Lung (tissue), 12 donors: Measurements from ENCODE around the gene FCRLB. TPM values are rescaled to one million over a fixed set of nuclear protein-coding genes. Genes with fewer than 3 reads are reported as not detected.

Experiments used
- ATAC-seq: fragments of 200-7000 bp; cut with Tn5 transposase; one replicate; pipeline ENCODE4 v1.9.1; 2020; ENCODE audit warnings: moderate number of reproducible peaks; ENCODE audit not compliant: insufficient read depth, low FRiP score
- DNase-seq, 3 donors: peaks; one replicate each; pipeline ENCODE4 v3.0.0-alpha.2; 2013 to 2017
- H3K27ac ChIP-seq, 2 donors: one replicate each; pipeline ENCODE4 v1.5.1; 2013; ENCODE audit warnings: mild to moderate bottlenecking in 2 of 2, moderate library complexity in 2 of 2, control low read depth in 1 of 2, inconsistent platforms in 1 of 2, low read depth in 1 of 2, low read length in 1 of 2
- H3K27me3 ChIP-seq, 3 donors: one replicate each; pipeline ENCODE4 v1.5.1; 2013; ENCODE audit warnings: low read length in 2 of 3; ENCODE audit not compliant: control insufficient read depth in 3 of 3, insufficient read depth in 3 of 3
- H3K36me3 ChIP-seq, 4 donors: one replicate each; pipeline ENCODE4 v1.5.1; 2013; ENCODE audit warnings: low read length in 4 of 4, mild to moderate bottlenecking in 1 of 4, moderate library complexity in 1 of 4; ENCODE audit not compliant: control insufficient read depth in 4 of 4, insufficient read depth in 4 of 4
- H3K4me1 ChIP-seq, 5 donors: one replicate each; pipeline ENCODE4 v1.5.1; 2013; ENCODE audit warnings: low read length in 5 of 5, mild to moderate bottlenecking in 2 of 5, moderate library complexity in 1 of 5; ENCODE audit not compliant: control insufficient read depth in 5 of 5, insufficient read depth in 5 of 5
- H3K4me3 ChIP-seq: one replicate; pipeline ENCODE4 v1.5.1; 2013; ENCODE audit warnings: mild to moderate bottlenecking, control low read depth, moderate library complexity
- H3K9ac ChIP-seq, 2 donors: one replicate each; pipeline ENCODE4 v1.5.1; 2013; ENCODE audit warnings: low read length in 2 of 2, control low read depth in 1 of 2; ENCODE audit not compliant: insufficient read depth in 1 of 2
- H3K9me3 ChIP-seq, 4 donors: one replicate each; pipeline ENCODE4 v1.5.1; 2013; ENCODE audit warnings: low read length in 3 of 4, mild to moderate bottlenecking in 1 of 4, moderate library complexity in 1 of 4; ENCODE audit not compliant: control insufficient read depth in 4 of 4, insufficient read depth in 3 of 4
- WGBS, 2 donors: extraction: QIAGEN DNeasy Blood & Tissue Kit; methylation state at CpG; one replicate each; pipeline ENCODE4 v1.1.7; 2013; 5-methylcytosine and 5-hydroxymethylcytosine counted together
- polyA plus RNA-seq, 2 donors: library from polyadenylated mRNA; stranded (reverse); fragments of 200-250 nt; gene quantifications; one replicate each; pipeline ENCODE4 v1.2.1, GENCODE V29; 2013
- total RNA-seq, 2 donors: library from RNA; depleted of rRNA in 1 of 2; stranded (reverse); fragments of >200 nt in 1 of 2; gene quantifications; one replicate each; pipeline ENCODE4 v1.2.1, GENCODE V29; 2014 to 2021
- TF ChIP-seq, protein P1 (sequence below): IDR thresholded peaks from 2 replicates; pipeline ENCODE4 v1.5.1; 2012; ENCODE audit warnings: mild to moderate bottlenecking; ENCODE audit errors: control extremely low read depth, extremely low read depth
- donor health status: control.
- donor health status: control.
- donor health status: Bipolar disorder and iron deficiency.
- donor health status: healthy.
- donor health status: DM: yes; HTN: yes; CAD: no.

FCRLB gene
- total and polyA plus RNA-seq, 4 donors: 0.34 to 0.90 (median 0.72) TPM

DNA sequence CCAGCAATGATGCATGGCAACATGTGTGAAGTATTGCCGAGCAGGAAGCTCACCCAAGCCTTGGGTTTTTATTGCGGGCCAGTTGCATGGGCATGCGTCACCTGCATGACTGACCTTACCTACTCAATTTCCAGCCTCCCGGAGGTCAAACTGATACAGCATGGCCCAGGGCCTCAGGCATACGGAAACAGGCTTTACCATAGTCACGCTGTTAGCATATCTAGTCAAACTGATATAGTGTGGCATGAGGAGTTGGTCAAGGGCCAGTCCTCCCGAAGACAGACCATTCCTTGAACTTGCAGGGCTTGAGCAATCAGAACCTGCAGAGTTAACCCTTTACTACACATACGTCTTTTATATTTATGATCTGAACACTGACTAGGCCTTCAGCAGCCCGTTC, 21.9 kb downstream of the FCRLB start:
- no peaks in the 10 kb centered on the region for H3K4me1 ChIP-seq
- DNase-seq: no peak
- H3K27me3 ChIP-seq: peaks cover 0 to 2% (median 0%) of the 10 kb centered on the region in 3 donors
- ATAC-seq: no peak
- H3K36me3 ChIP-seq: no peaks in the 10 kb centered on the region
- no peak overlapping the region for H3K27ac ChIP-seq
- H3K4me3 ChIP-seq: no peak overlapping the region
- H3K9ac ChIP-seq: no peak overlapping the region
- H3K9me3 ChIP-seq: no peaks in the 10 kb centered on the region
- WGBS, 2 donors: 75 to 85% methylated on average over 9 of the region's 9 CpGs
- TF ChIP-seq, protein P1, sequence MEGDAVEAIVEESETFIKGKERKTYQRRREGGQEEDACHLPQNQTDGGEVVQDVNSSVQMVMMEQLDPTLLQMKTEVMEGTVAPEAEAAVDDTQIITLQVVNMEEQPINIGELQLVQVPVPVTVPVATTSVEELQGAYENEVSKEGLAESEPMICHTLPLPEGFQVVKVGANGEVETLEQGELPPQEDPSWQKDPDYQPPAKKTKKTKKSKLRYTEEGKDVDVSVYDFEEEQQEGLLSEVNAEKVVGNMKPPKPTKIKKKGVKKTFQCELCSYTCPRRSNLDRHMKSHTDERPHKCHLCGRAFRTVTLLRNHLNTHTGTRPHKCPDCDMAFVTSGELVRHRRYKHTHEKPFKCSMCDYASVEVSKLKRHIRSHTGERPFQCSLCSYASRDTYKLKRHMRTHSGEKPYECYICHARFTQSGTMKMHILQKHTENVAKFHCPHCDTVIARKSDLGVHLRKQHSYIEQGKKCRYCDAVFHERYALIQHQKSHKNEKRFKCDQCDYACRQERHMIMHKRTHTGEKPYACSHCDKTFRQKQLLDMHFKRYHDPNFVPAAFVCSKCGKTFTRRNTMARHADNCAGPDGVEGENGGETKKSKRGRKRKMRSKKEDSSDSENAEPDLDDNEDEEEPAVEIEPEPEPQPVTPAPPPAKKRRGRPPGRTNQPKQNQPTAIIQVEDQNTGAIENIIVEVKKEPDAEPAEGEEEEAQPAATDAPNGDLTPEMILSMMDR: no peak

DNA sequence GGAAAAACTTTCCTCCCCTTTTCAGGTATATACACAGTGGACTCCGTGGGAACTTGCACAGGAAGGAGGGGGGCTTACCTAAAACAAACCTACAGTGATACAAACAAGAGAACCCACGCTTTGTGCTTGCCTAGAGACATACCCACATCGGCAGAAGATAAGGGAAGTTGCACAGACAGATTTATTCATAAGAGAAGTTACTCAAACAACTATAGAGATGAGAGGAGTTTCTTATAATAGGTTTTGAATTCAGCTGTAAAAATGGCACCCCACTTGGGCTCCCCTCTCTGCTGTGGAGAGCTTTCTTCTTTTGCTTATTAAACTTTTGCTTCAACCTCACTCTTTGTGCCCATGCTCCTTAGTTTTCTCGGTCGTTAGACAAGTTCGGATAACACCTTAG, 26.5 kb downstream of the FCRLB start:
- 48 to 56% methylated on average over 6 of the region's 6 CpGs for WGBS, 2 donors
- H3K9ac ChIP-seq: no peak overlapping the region
- peaks cover 0 to 14% (median 2%) of the 10 kb centered on the region in 5 donors for H3K4me1 ChIP-seq
- TF ChIP-seq, protein P1: no peak
- DNase-seq (no peak), ATAC-seq (no peak)
- H3K27ac ChIP-seq: no peak overlapping the region
- peaks cover 2 to 15% (median 5%) of the 10 kb centered on the region in 4 donors for H3K36me3 ChIP-seq
- H3K27me3 ChIP-seq: peaks cover 0 to 2% (median 0%) of the 10 kb centered on the region in 3 donors
- H3K4me3 ChIP-seq: no peak overlapping the region
- H3K9me3 ChIP-seq: no peaks in the 10 kb centered on the region

DNA sequence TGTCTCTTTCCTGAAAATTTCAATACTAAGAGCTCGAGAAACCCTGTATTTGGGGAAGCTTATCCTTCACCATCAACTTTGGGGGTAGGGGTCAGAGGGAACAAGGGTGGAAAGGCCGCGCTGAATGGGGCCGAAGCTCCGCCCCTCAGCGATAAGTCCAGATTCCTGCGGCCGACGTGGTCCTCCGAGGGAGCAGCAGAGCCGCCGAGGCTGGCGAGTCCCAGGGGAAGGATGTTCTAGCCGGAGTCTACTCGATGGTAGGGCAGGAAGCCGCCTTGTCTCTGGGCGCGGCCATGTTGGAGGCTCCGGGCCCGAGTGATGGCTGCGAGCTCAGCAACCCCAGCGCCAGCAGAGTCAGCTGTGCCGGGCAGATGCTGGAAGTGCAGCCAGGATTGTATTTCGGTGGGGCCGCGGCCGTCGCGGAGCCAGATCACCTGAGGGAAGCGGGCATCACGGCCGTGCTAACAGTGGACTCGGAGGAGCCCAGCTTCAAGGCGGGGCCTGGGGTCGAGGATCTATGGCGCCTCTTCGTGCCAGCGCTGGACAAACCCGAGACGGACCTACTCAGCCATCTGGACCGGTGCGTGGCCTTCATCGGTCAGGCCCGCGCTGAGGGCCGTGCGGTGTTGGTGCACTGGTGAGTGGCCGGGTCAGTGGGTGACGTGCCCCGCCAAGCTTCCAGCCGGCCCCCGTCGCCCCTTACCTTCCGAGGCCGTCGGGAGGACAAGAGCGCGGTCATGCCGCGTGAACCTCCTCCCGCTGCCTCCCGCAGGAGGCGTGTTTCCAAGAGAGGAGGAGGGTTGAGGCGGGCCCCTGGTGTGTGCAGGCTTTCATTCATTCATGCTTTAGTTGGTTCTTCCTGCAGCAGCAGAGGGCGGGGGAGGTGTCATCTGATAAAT, 28.4 kb downstream of the FCRLB start, which contains the start of gene DUSP12:
DUSP12 (plus strand) TSS at position 278 of the 899 bp plus-strand sequence; CDS start at position 294, 16 bp downstream.
- H3K4me3 ChIP-seq: peak within 1 kb of the TSS; percentile 93
- H3K9ac ChIP-seq: peak within 1 kb of the TSS; percentile 64 to 66
- no peaks in the 10 kb centered on the region for H3K27me3 ChIP-seq
- ATAC-seq (peak; percentile 99), DNase-seq (peak; percentile 94 to 97 (median 96))
- TF ChIP-seq, protein P1: no peak
- peak within 1 kb of the TSS; percentile 93 to 95 for H3K27ac ChIP-seq
- peaks cover 0 to 14% (median 2%) of the 10 kb centered on the region in 5 donors for H3K4me1 ChIP-seq
- no peaks in the 10 kb centered on the region for H3K9me3 ChIP-seq
- H3K36me3 ChIP-seq: peaks cover 2 to 29% (median 9%) of the 10 kb centered on the region in 4 donors
- WGBS, 2 donors: 0% methylated on average over 63 to 65 of the region's 65 CpGs
